Measurements from ENCODE around the gene TBX4. TPM values are rescaled to one million over a fixed set of nuclear protein-coding genes. Genes with fewer than 3 reads are reported as not detected.

TBX4 gene
- total and polyA plus RNA-seq, 9 donors = 18.7 to 43.6 (median 26.4) TPM

DNA sequence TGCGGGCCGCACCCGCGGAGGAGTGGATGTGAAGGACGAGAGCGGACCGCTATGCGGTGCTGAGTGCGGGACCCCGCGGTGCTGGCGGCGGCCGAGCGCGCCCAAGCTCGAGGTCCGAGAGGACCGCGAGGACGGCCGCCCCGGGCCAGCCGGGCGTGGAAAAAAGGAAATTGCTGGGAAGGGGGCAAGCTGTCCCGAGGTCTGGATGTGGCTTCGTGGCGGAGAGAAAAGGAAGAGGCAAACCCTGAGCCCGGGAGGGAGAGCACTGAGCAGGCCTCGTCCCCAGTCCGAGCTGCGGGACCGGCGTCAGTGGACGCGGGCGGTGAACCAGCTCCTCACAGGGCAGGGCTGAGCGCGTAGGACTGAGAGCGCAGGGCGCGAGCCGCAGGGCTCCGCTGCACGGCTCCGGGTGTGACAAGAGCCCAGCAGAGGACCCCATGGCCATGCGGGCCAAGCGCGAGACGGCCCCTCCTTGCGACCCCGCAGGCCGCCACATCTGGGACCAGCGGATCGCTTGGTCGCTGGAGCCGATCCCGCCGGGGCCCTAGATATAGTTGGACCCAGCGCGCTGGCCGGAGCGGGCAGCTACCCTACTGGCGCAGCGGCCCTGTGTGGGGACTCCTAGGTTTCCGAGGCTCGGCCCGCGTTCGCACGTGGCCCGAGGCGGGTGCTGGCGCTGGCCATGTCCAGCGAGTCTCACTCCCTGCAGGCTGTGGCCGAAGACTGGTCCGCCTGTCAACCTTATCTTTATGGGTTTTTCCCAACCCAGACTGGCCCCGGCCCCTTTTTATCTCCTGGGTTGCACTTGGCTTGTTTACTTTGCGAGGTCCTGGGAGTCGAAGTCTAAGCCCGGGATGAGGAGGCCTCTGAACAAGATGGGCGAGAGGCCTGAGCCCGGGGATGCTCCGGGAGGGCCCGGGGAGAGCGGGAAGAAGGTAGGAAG is 2.4 kb downstream of the TBX4 start:
- Histone ChIP-seq H3K27ac (ENCODE audit: low read length) (peak overlapping the region; percentile 84), H3K9me3 (replicated peaks; ENCODE audit: control insufficient read depth, low read depth, low read length) (no peaks in the 10 kb centered on the region), H3K4me1 (ENCODE audit: control insufficient read depth, insufficient read depth, low read length) (peaks cover 51% of the 10 kb centered on the region), H3K4me3 (ENCODE audit: low read length) (peak overlapping the region; percentile 27), H3K27me3 (ENCODE audit: control insufficient read depth, insufficient read depth, low read length) (peaks cover 77% of the 10 kb centered on the region), H3K36me3 (ENCODE audit: control insufficient read depth, insufficient read depth, low read length) (no peaks in the 10 kb centered on the region)
- peak; percentile 48 for DNase-seq
- 12% methylated on average over 85 of the region's 86 CpGs for WGBS (ENCODE audit: insufficient coverage)

GRCh38 chr17:61455324-61456060 is 3.3 kb downstream of the TBX4 start:
- 23% methylated on average over 15 of the region's 18 CpGs for WGBS (ENCODE audit: insufficient coverage)
- Histone ChIP-seq H3K36me3 (ENCODE audit: control insufficient read depth, insufficient read depth, low read length) (no peaks in the 10 kb centered on the region), H3K27ac (ENCODE audit: low read length) (peak overlapping the region; percentile 84), H3K4me3 (ENCODE audit: low read length) (peak overlapping the region; percentile 27), H3K4me1 (ENCODE audit: control insufficient read depth, insufficient read depth, low read length) (peaks cover 51% of the 10 kb centered on the region), H3K9me3 (replicated peaks; ENCODE audit: control insufficient read depth, low read depth, low read length) (no peaks in the 10 kb centered on the region), H3K27me3 (ENCODE audit: control insufficient read depth, insufficient read depth, low read length) (peaks cover 83% of the 10 kb centered on the region)
- DNase-seq = no peak

GRCh38 chr17:61456061-61456681 is 3.9 kb downstream of the TBX4 start:
- WGBS (ENCODE audit: insufficient coverage) = 19% methylated on average over 43 of the region's 47 CpGs

GRCh38 chr17:61456688-61457225 is 4.5 kb downstream of the TBX4 start:
- peak overlapping the region; percentile 35 for H3K27ac ChIP-seq (ENCODE audit: low read length)
- DNase-seq = no peak
- no peaks in the 10 kb centered on the region for H3K36me3 ChIP-seq (ENCODE audit: control insufficient read depth, insufficient read depth, low read length)
- 17% methylated on average over 45 of the region's 45 CpGs for WGBS (ENCODE audit: insufficient coverage)
- no peak overlapping the region for H3K4me3 ChIP-seq (ENCODE audit: low read length)
- peaks cover 82% of the 10 kb centered on the region for H3K27me3 ChIP-seq (ENCODE audit: control insufficient read depth, insufficient read depth, low read length)
- peaks cover 55% of the 10 kb centered on the region for H3K4me1 ChIP-seq (ENCODE audit: control insufficient read depth, insufficient read depth, low read length)
- H3K9me3 ChIP-seq (replicated peaks; ENCODE audit: control insufficient read depth, low read depth, low read length) = no peaks in the 10 kb centered on the region

More at GRCh38 chr17:61456061-61456681, 3.9 kb downstream of the TBX4 start:
- H3K27ac ChIP-seq (ENCODE audit: low read length) = peak overlapping the region; percentile 84
- no peak for DNase-seq
- H3K36me3 ChIP-seq (ENCODE audit: control insufficient read depth, insufficient read depth, low read length) = no peaks in the 10 kb centered on the region
- H3K4me1 ChIP-seq (ENCODE audit: control insufficient read depth, insufficient read depth, low read length) = peaks cover 51% of the 10 kb centered on the region
- no peak overlapping the region for H3K4me3 ChIP-seq (ENCODE audit: low read length)
- H3K27me3 ChIP-seq (ENCODE audit: control insufficient read depth, insufficient read depth, low read length) = peaks cover 82% of the 10 kb centered on the region
- no peaks in the 10 kb centered on the region for H3K9me3 ChIP-seq (replicated peaks; ENCODE audit: control insufficient read depth, low read depth, low read length)

GRCh38 chr17:61457226-61457983 is 5.2 kb downstream of the TBX4 start:
- Histone ChIP-seq H3K36me3 (ENCODE audit: control insufficient read depth, insufficient read depth, low read length) (no peaks in the 10 kb centered on the region), H3K9me3 (replicated peaks; ENCODE audit: control insufficient read depth, low read depth, low read length) (no peaks in the 10 kb centered on the region), H3K4me3 (ENCODE audit: low read length) (no peak overlapping the region), H3K27ac (ENCODE audit: low read length) (peak overlapping the region; percentile 37), H3K4me1 (ENCODE audit: control insufficient read depth, insufficient read depth, low read length) (peaks cover 56% of the 10 kb centered on the region), H3K27me3 (ENCODE audit: control insufficient read depth, insufficient read depth, low read length) (peaks cover 82% of the 10 kb centered on the region)
- DNase-seq = peak; percentile 7
- 19% methylated on average over 22 of the region's 39 CpGs for WGBS (ENCODE audit: insufficient coverage)

DNA sequence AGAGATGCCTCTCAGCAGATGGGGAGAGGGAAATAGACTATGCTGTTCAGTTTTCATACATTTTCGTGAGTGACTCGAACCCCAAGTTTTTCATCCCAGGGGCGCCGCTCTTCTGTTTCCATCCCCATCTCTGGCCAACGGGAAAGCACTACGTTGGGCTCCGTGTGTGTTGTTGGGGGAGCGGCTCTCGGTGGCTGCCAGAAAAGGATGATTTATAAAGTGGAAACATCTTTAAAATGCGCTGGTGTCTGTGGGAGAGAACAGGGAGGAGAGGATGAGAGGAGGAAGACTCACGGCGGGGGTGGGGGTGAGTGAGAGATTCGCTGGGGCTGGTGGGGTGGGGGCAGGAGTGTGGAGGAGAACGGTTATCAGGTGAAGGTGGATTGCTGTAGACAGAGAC is 5.8 kb downstream of the TBX4 start:
- H3K4me3 ChIP-seq (ENCODE audit: low read length) = no peak overlapping the region
- no peaks in the 10 kb centered on the region for H3K36me3 ChIP-seq (ENCODE audit: control insufficient read depth, insufficient read depth, low read length)
- H3K27me3 ChIP-seq (ENCODE audit: control insufficient read depth, insufficient read depth, low read length) = peaks cover 83% of the 10 kb centered on the region
- DNase-seq = no peak
- 6% methylated on average over 11 of the region's 14 CpGs for WGBS (ENCODE audit: insufficient coverage)
- peaks cover 58% of the 10 kb centered on the region for H3K4me1 ChIP-seq (ENCODE audit: control insufficient read depth, insufficient read depth, low read length)
- H3K9me3 ChIP-seq (replicated peaks; ENCODE audit: control insufficient read depth, low read depth, low read length) = no peaks in the 10 kb centered on the region
- peak overlapping the region; percentile 44 for H3K27ac ChIP-seq (ENCODE audit: low read length)

DNA sequence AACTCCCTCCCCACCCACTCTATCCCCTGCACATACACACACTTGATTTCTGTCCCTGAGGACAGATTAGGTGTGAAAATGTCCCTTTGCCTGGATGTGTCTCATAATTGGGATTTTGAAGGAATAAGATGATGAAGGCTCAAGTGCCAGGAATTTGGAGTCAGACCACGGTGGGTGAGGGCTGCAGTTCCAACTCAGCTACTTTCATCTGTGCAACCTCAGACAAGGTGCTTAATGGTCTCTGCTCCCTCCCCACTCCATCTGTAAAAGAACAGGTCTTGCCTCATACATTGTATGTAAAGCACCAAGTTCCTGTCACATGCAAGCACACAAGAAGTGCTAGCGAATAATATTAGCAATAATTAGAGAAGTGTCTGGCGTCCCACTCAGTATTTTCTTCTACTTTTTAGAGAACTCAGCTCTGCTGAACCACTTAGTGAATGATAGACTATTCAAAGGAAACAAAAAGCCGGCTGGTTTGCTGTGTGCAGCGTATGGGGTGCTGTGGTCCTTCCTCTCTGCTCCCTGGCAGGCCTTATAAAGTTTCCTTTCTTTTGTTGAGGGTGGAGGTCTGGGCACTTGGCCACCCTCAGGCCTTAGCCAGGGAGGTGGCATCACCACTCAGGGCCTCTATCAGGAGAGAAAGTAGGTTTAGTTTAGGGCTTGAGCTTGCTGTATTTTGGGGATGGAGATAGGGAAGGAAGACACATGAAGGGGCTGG is 6.4 kb downstream of the TBX4 start:
- H3K27me3 ChIP-seq (ENCODE audit: control insufficient read depth, insufficient read depth, low read length) = peaks cover 86% of the 10 kb centered on the region
- H3K36me3 ChIP-seq (ENCODE audit: control insufficient read depth, insufficient read depth, low read length) = no peaks in the 10 kb centered on the region
- peaks cover 64% of the 10 kb centered on the region for H3K4me1 ChIP-seq (ENCODE audit: control insufficient read depth, insufficient read depth, low read length)
- peak overlapping the region; percentile 44 for H3K27ac ChIP-seq (ENCODE audit: low read length)
- WGBS (ENCODE audit: insufficient coverage) = 60% methylated on average over 2 of the region's 5 CpGs
- no peaks in the 10 kb centered on the region for H3K9me3 ChIP-seq (replicated peaks; ENCODE audit: control insufficient read depth, low read depth, low read length)
- no peak for DNase-seq
- no peak overlapping the region for H3K4me3 ChIP-seq (ENCODE audit: low read length)

- Histone ChIP-seq H3K9me3 (replicated peaks; ENCODE audit: control insufficient read depth, low read depth, low read length) (no peaks in the 10 kb centered on the region), H3K4me3 (ENCODE audit: low read length) (no peak overlapping the region), H3K27me3 (ENCODE audit: control insufficient read depth, insufficient read depth, low read length) (peaks cover 83% of the 10 kb centered on the region), H3K4me1 (ENCODE audit: control insufficient read depth, insufficient read depth, low read length) (peaks cover 70% of the 10 kb centered on the region), H3K27ac (ENCODE audit: low read length) (no peak overlapping the region), H3K36me3 (ENCODE audit: control insufficient read depth, insufficient read depth, low read length) (no peaks in the 10 kb centered on the region)
- DNase-seq = no peak
- 83% methylated on average over 4 of the region's 4 CpGs for WGBS (ENCODE audit: insufficient coverage)
Observed at GRCh38 chr17:61459142-61459809, 7.1 kb downstream of the TBX4 start.

All from muscle of leg (tissue), 11 donors.